GM12878 (cell line): ENCODE results near the gene NRDE2. TPM values are rescaled to one million over a fixed set of nuclear protein-coding genes. Genes with fewer than 3 reads are reported as not detected.

Experiments used
- ATAC-seq: fragments of 200-7000 bp; cut with Tn5 transposase; 3 replicates; pipeline ENCODE4 v1.9.1; 2020; ENCODE audit warnings: mild to moderate bottlenecking, moderate library complexity
- BruUV-seq: library from RNA; stranded (reverse); fragments of 400-500 nt; replicated peaks from 2 replicates; lab custom pipeline; 2021; lab: Mats Ljungman, UMichigan
- CTCF ChIA-PET: fragments of 300-600 bp; sonication (Branson Sonifier 250); formaldehyde crosslinking; extraction: SDS; loops from one replicate; lab custom pipeline; 2021; ENCODE audit warnings: inconsistent platforms; lab: Yijun Ruan, JAX
- POLR2A ChIA-PET: fragments of 350-600 bp; formaldehyde crosslinking; extraction: SDS; loops from one replicate; lab custom pipeline; 2021; ENCODE audit warnings: inconsistent platforms; lab: Charles Lee
- RAD21 ChIA-PET: fragments of 300-600 bp; sonication (Branson Sonifier 250); formaldehyde crosslinking; loops from one replicate; lab custom pipeline; 2023; ENCODE audit warnings: antibody characterized with exemption; ENCODE audit not compliant: unreplicated experiment; lab: Charles Lee
- SMC1A ChIA-PET: fragments of 300-600 bp; sonication (Branson Sonifier 250); formaldehyde crosslinking; loops from one replicate; lab custom pipeline; 2023; ENCODE audit not compliant: unreplicated experiment, uncharacterized antibody; lab: Charles Lee
- DNase-seq: peaks from one replicate; pipeline ENCODE4 v3.0.0-alpha.2; 2011; ENCODE audit warnings: low read depth, low spot score
- FAIRE-seq: peaks from 3 replicates; lab custom pipeline; 2011; peaks lifted over from hg19 to GRCh38; lab: Jason Lieb, UNC
- H2AFZ ChIP-seq: 2 replicates; pipeline ENCODE4 v1.6.0; 2011; ENCODE audit warnings: low read depth, low read length, control low read depth; ENCODE audit not compliant: control insufficient read depth
- H3K27ac ChIP-seq: 2 replicates; pipeline ENCODE4 v1.5.1; 2011; ENCODE audit warnings: control low read depth; ENCODE audit not compliant: control insufficient read depth, insufficient read depth
- H3K27me3 ChIP-seq, 2 experiments: replicated peaks in 1 of 2; 2 replicates each; pipeline versions ENCODE4 v1.6.0 to v1.6.1; 2011; ENCODE audit warnings: low read length in 1 of 2; ENCODE audit not compliant: control insufficient read depth in 2 of 2, insufficient read depth in 2 of 2
- H3K36me3 ChIP-seq, 2 experiments: 2 replicates each; pipeline ENCODE4 v1.5.1; 2011; ENCODE audit warnings: low read length in 1 of 2; ENCODE audit not compliant: control insufficient read depth in 2 of 2, insufficient read depth in 2 of 2
- H3K4me1 ChIP-seq: 2 replicates; pipeline ENCODE4 v1.6.1; 2011; ENCODE audit warnings: mild to moderate bottlenecking, low read length, moderate library complexity, mixed read lengths; ENCODE audit not compliant: control insufficient read depth, insufficient read depth
- H3K4me2 ChIP-seq: 2 replicates; pipeline ENCODE4 v1.6.0; 2011; ENCODE audit warnings: control low read depth; ENCODE audit not compliant: control insufficient read depth, insufficient read depth
- H3K4me3 ChIP-seq: fragments of 200-600 bp; sonication (generic); 2 replicates; pipeline ENCODE4 v1.5.1; 2016
- H3K79me2 ChIP-seq: 2 replicates; pipeline ENCODE4 v1.6.0; 2011; ENCODE audit warnings: low read length; ENCODE audit not compliant: control insufficient read depth, insufficient read depth
- H3K9ac ChIP-seq: 2 replicates; pipeline ENCODE4 v1.8.0; 2011; ENCODE audit warnings: low read length, control low read depth, mixed read lengths; ENCODE audit not compliant: control insufficient read depth, insufficient read depth
- H3K9me3 ChIP-seq: replicated peaks from 3 replicates; pipeline ENCODE4 v1.5.1; 2011; ENCODE audit warnings: mild to moderate bottlenecking, low read length; ENCODE audit not compliant: control insufficient read depth, insufficient read depth
- H4K20me1 ChIP-seq: 2 replicates; pipeline ENCODE4 v1.6.0; 2011; ENCODE audit not compliant: control insufficient read depth, insufficient read depth
- ASH2L ChIP-seq: fragments of 300-600, 200-600 bp; sonication (generic); IDR thresholded peaks from 2 replicates; pipeline ENCODE4 v1.6.1; 2017; ENCODE audit warnings: low read depth, mild to moderate bottlenecking, borderline replicate concordance
- ATF7 ChIP-seq: fragments of 450-650 bp; IDR thresholded peaks from 2 replicates; pipeline ENCODE4 v1.6.1; 2016; ENCODE audit warnings: low read depth, mild to moderate bottlenecking
- BMI1 ChIP-seq: fragments of 450-650 bp; IDR thresholded peaks from 2 replicates; pipeline ENCODE4 v1.6.1; 2016; ENCODE audit warnings: mild to moderate bottlenecking, moderate library complexity, borderline replicate concordance
- CBX3 ChIP-seq: fragments of 200-600 bp; sonication (generic); IDR thresholded peaks from 2 replicates; pipeline ENCODE4 v1.6.1; 2016; ENCODE audit warnings: low read depth, borderline replicate concordance
- CHD1 ChIP-seq: IDR thresholded peaks from 2 replicates; pipeline ENCODE4 v1.6.1; 2012; ENCODE audit warnings: low read depth, low read length, improper control_type of control experiment
- EP300 ChIP-seq, 2 experiments: fragments of 150-350 bp in 1 of 2; IDR thresholded peaks; 2 replicates each; pipeline ENCODE4 v1.6.1; 2011 to 2012; ENCODE audit warnings: low read depth in 2 of 2, low read length in 2 of 2, borderline replicate concordance in 1 of 2, improper control_type of control experiment in 1 of 2, inconsistent platforms in 1 of 2; ENCODE audit not compliant: control insufficient read depth in 1 of 2
- ESRRA ChIP-seq: IDR thresholded peaks from 2 replicates; pipeline ENCODE4 v1.6.1; 2012; ENCODE audit warnings: mild to moderate bottlenecking, low read length, improper control_type of control experiment
- IKZF1 ChIP-seq: fragments of 450-650 bp; conservative IDR thresholded peaks from 2 replicates; pipeline ENCODE4 v1.6.1; 2017; ENCODE audit warnings: antibody characterized with exemption, mild to moderate bottlenecking
- IRF4 ChIP-seq: IDR thresholded peaks from 2 replicates; pipeline ENCODE4 v1.6.1; 2011; ENCODE audit warnings: low read depth, low read length
- MEF2A ChIP-seq: IDR thresholded peaks from 2 replicates; pipeline ENCODE4 v1.6.1; 2011; ENCODE audit warnings: low read depth, mild to moderate bottlenecking, low read length, moderate library complexity; ENCODE audit not compliant: insufficient read depth
- MYB ChIP-seq: fragments of 150-350 bp; IDR thresholded peaks from 2 replicates; pipeline ENCODE4 v1.6.1; 2014; ENCODE audit warnings: mild to moderate bottlenecking, low read depth, low read length, borderline replicate concordance
- NFYB ChIP-seq: IDR thresholded peaks from 2 replicates; pipeline ENCODE4 v1.6.1; 2011; ENCODE audit warnings: low read depth, mild to moderate bottlenecking, low read length, improper control_type of control experiment, moderate library complexity; ENCODE audit not compliant: insufficient read depth
- PML ChIP-seq: IDR thresholded peaks from 2 replicates; pipeline ENCODE4 v1.6.1; 2012; ENCODE audit warnings: low read length, inconsistent platforms
- RAD51 ChIP-seq: fragments of 450-650 bp; IDR thresholded peaks from 2 replicates; pipeline ENCODE4 v1.6.1; 2016; ENCODE audit warnings: moderate library complexity, mild to moderate bottlenecking, inconsistent platforms
- SPI1 ChIP-seq: IDR thresholded peaks from 2 replicates; pipeline ENCODE4 v1.6.1; 2011; ENCODE audit warnings: low read depth, mild to moderate bottlenecking, low read length, moderate library complexity, borderline replicate concordance; ENCODE audit not compliant: insufficient read depth
- TCF7 ChIP-seq: IDR thresholded peaks from 2 replicates; pipeline ENCODE4 v1.6.1; 2014; ENCODE audit warnings: antibody characterized with exemption, borderline replicate concordance
- ZBTB33 ChIP-seq: fragments of 450-650 bp; IDR thresholded peaks from 2 replicates; pipeline ENCODE4 v1.6.1; 2017; ENCODE audit warnings: mild to moderate bottlenecking
- ZNF24 ChIP-seq: fragments of 450-650 bp; IDR thresholded peaks from 2 replicates; pipeline ENCODE4 v1.6.1; 2017; ENCODE audit warnings: antibody characterized with exemption, mild to moderate bottlenecking
- ZZZ3 ChIP-seq: IDR thresholded peaks from 2 replicates; pipeline ENCODE4 v1.6.1; 2011; ENCODE audit warnings: low read depth; ENCODE audit not compliant: control insufficient read depth, insufficient read length
- WGBS: methylation state at CpG from one replicate; pipeline ENCODE4 v1.1.6; 2016; ENCODE audit warnings: low lambda C conversion rate; ENCODE audit not compliant: insufficient replicate concordance, insufficient coverage; ENCODE audit errors: missing lambda C conversion rate; 5-methylcytosine and 5-hydroxymethylcytosine counted together
- in situ Hi-C: fragments of 300-500 bp; cut with MboI; formaldehyde crosslinking; loops from 9 replicates; pipeline ENCODE4 v1.14.3; 2018; ENCODE audit warnings: mixed read lengths
- intact Hi-C: fragments of 100-400 bp; cut with micrococcal nuclease; formaldehyde crosslinking; loops from one replicate; pipeline ENCODE4 v1.14.2; 2022; ENCODE audit not compliant: unreplicated experiment
- polyA plus RNA-seq, 11 experiments: library from polyadenylated mRNA; depleted of rRNA in 4 of 11; unstranded in 6 of 11; stranded (reverse) in 5 of 11; fragments of >200 nt; fragmentation: Nextera tagmentation in 4 of 11; fragmentation: Illumina TruSeq in 1 of 11; extraction: Ambion mirVana in 4 of 11; extraction: Trizol in 1 of 11; gene quantifications; 1 replicate in 1 of 11; 2 replicates in 10 of 11; pipeline versions ENCODE4 v1.2.1 to v1.2.3, GENCODE V29; 2011 to 2016; ENCODE audit warnings: inconsistent platforms in 2 of 11, missing spikeins in 2 of 11, low read depth in 1 of 11
- total RNA-seq, 4 experiments: library from RNA; depleted of rRNA in 3 of 4; stranded (reverse); fragments of >200 nt in 3 of 4; fragmentation: Illumina TruSeq in 1 of 4; extraction: Trizol in 1 of 4; gene quantifications; 2 replicates each; pipeline versions ENCODE4 v1.2.1 to v1.2.3, GENCODE V29; 2013 to 2021

The NRDE2 gene
- total and polyA plus RNA-seq, 10 of the 15 experiments (the other 5 are each of a cell fraction or from before 2014, with no cell fraction given) = 8.3 to 21.0 (median 13.8) TPM

DNA sequence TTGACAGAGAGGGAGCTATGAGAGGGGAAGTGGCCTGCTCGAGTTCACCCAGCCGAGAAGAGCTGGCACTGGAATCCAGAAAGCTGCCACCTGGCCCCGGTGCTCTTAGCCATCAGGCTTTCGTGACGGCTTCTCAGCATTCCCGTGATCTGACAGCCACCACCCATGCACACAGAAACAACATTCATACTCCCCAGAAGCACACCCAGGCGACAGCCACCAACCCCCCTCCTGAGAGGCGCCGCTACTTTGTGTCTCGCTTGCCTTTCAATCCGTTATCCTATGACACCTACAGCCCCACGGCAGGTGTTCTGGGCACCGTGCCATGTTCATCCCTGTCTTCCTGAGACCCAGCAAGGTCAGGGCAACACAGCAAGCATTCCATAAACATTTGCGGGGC is 44.0 kb downstream of the NRDE2 start:
- TF ChIP-seq ATF7 = no peak
- TF ChIP-seq ASH2L = no peak
- TF ChIP-seq EP300 (IDR thresholded peaks at IDR 0.05; ENCODE audit: borderline replicate concordance in 1 of 2, control insufficient read depth in 1 of 2, low read depth in 2 of 2, low read length in 2 of 2) = no peak
- no peak for TF ChIP-seq SPI1
- no peak for TF ChIP-seq ZZZ3
- no peak for TF ChIP-seq ZNF24
- TF ChIP-seq IRF4 = no peak
- no peak for TF ChIP-seq MYB
- TF ChIP-seq ESRRA = no peak
- no peak for TF ChIP-seq NFYB
- TF ChIP-seq CHD1 = no peak
- TF ChIP-seq PML = no peak
- TF ChIP-seq ZBTB33 = no peak
- TF ChIP-seq IKZF1 = no peak
- TF ChIP-seq TCF7 = no peak
- TF ChIP-seq BMI1 = no peak
- no peak for TF ChIP-seq RAD51
- no peak for TF ChIP-seq CBX3
- no peak for TF ChIP-seq MEF2A

More for the DNA sequence above, 44.0 kb downstream of the NRDE2 start:
- CTCF ChIA-PET = no interaction called here
- Histone ChIP-seq H3K27me3 (no peaks in the 10 kb centered on the region), H3K4me3 (no peak overlapping the region), H3K4me1 (no peaks in the 10 kb centered on the region), H4K20me1 (no peaks in the 10 kb centered on the region; the same call in 1 of the 2 replicates), H3K79me2 (no peaks in the 10 kb centered on the region), H2AFZ (no peak overlapping the region), H3K4me2 (no peak overlapping the region), H3K9ac (no peak overlapping the region), H3K27ac (no peak overlapping the region), H3K9me3 (no peaks in the 10 kb centered on the region), H3K36me3 (peaks cover 18 to 34% of the 10 kb centered on the region in 2 experiments)
- POLR2A ChIA-PET = no interaction called here
- 94% methylated on average over 14 of the region's 14 CpGs for WGBS
- FAIRE-seq (no peak), DNase-seq (no peak), ATAC-seq (no peak)
- SMC1A ChIA-PET = interaction anchor here (0.6 kb wide), 1 partner anchor 13 kb away, joined by 3 read pairs; no protein-coding TSS in a partner anchor
- intact Hi-C loops = loop anchor here (2.0 kb wide), 1 partner anchor 409 kb away; no protein-coding TSS in a partner anchor
- BruUV-seq = TSS peak; percentile 33
- in situ Hi-C loops = no loop called here
- RAD21 ChIA-PET = no interaction called here
